ENCODE measurements around the gene DHX35. TPM values are rescaled to one million over a fixed set of nuclear protein-coding genes. Genes with fewer than 3 reads are reported as not detected.

Gene DHX35
- total RNA-seq, 2 donors from 2014 or later: 12.2 to 16.1 TPM

GRCh38 chr20:39025883-39026282, 63.7 kb downstream of the DHX35 start:
- Mint-ChIP-seq H3K27ac (no peak overlapping the region), H3K4me3 (no peak overlapping the region), H3K9me3 (no peaks in the 10 kb centered on the region), H3K27me3 (ENCODE audit: insufficient read depth) (no peaks in the 10 kb centered on the region), H3K36me3 (ENCODE audit: low read depth) (peaks cover 41% of the 10 kb centered on the region), H3K4me1 (peaks cover 21% of the 10 kb centered on the region)
- no peak overlapping the region for H3K9ac ChIP-seq (ENCODE audit: extremely low read depth, low read length, poor library complexity, severe bottlenecking)
- no peak for TF ChIP-seq CTCF (conservative IDR thresholded peaks at IDR 0.05)
- H3K4me3 ChIP-seq (ENCODE audit: low read length): no peak overlapping the region
- no peaks in the 10 kb centered on the region for H3K9me3 ChIP-seq (ENCODE audit: control insufficient read depth, low read length)
- no peaks in the 10 kb centered on the region for H3K27me3 ChIP-seq (ENCODE audit: control insufficient read depth, insufficient read depth, low read length, poor library complexity, severe bottlenecking)
- H3K4me1 ChIP-seq (ENCODE audit: control insufficient read depth, insufficient read depth, low read length): peaks cover 4% of the 10 kb centered on the region
- DNase-seq: no peak
- H3K27ac ChIP-seq (ENCODE audit: low read depth, low read length): no peak overlapping the region
- WGBS, 2 experiments (ENCODE audit: insufficient coverage in 1 of 2, insufficient read length in 1 of 2): 92 to 96% methylated on average over 6 to 9 of the region's 9 CpGs
- peaks cover 44% of the 10 kb centered on the region for H3K36me3 ChIP-seq (ENCODE audit: control insufficient read depth, insufficient read depth, low read length)

DNA sequence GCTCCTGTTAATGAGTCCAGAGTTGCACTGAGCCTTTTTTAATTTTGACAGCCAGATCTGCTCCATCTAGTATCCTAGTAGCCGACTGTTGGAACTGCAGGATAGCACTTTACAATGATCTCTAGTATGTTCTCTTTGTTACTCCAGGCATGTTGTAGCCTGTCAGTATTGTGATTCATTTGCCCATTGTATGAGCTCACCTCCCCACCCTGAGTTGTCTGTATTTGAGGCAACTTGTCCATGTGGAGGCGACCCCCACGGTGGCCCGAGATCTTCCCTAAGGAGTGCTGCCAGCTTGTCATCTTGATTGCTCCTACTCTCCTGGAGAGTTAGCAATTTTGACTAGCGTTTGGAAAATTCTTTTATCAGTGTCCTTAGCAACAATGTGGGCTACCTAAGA, 67.2 kb downstream of the DHX35 start:
- Histone ChIP-seq H3K9me3 (ENCODE audit: control insufficient read depth, low read length) (no peaks in the 10 kb centered on the region), H3K4me3 (ENCODE audit: low read length) (peak overlapping the region; percentile 21), H3K36me3 (ENCODE audit: control insufficient read depth, insufficient read depth, low read length) (peaks cover 42% of the 10 kb centered on the region), H3K27me3 (ENCODE audit: control insufficient read depth, insufficient read depth, low read length, poor library complexity, severe bottlenecking) (no peaks in the 10 kb centered on the region), H3K4me1 (ENCODE audit: control insufficient read depth, insufficient read depth, low read length) (peaks cover 4% of the 10 kb centered on the region), H3K9ac (ENCODE audit: extremely low read depth, low read length, poor library complexity, severe bottlenecking) (no peak overlapping the region), H3K27ac (ENCODE audit: low read depth, low read length) (peak overlapping the region; percentile 25)
- Mint-ChIP-seq H3K9me3 (no peaks in the 10 kb centered on the region), H3K27ac (no peak overlapping the region), H3K36me3 (ENCODE audit: low read depth) (peaks cover 36% of the 10 kb centered on the region), H3K27me3 (ENCODE audit: insufficient read depth) (no peaks in the 10 kb centered on the region), H3K4me3 (no peak overlapping the region), H3K4me1 (peaks cover 13% of the 10 kb centered on the region)
- no peak for TF ChIP-seq CTCF (conservative IDR thresholded peaks at IDR 0.05)
- 64 to 72% methylated on average over 5 of the region's 5 CpGs for WGBS, 2 experiments (ENCODE audit: insufficient coverage in 1 of 2, insufficient read length in 1 of 2)
- DNase-seq: no peak

GRCh38 chr20:39032997-39033396, 70.9 kb downstream of the DHX35 start:
- no peak for TF ChIP-seq CTCF (conservative IDR thresholded peaks at IDR 0.05)
- Histone ChIP-seq H3K4me3 (ENCODE audit: low read length) (no peak overlapping the region), H3K27me3 (ENCODE audit: control insufficient read depth, insufficient read depth, low read length, poor library complexity, severe bottlenecking) (no peaks in the 10 kb centered on the region), H3K27ac (ENCODE audit: low read depth, low read length) (no peak overlapping the region), H3K4me1 (ENCODE audit: control insufficient read depth, insufficient read depth, low read length) (peaks cover 4% of the 10 kb centered on the region), H3K9me3 (ENCODE audit: control insufficient read depth, low read length) (no peaks in the 10 kb centered on the region), H3K9ac (ENCODE audit: extremely low read depth, low read length, poor library complexity, severe bottlenecking) (no peak overlapping the region), H3K36me3 (ENCODE audit: control insufficient read depth, insufficient read depth, low read length) (peaks cover 30% of the 10 kb centered on the region)
- H3K36me3 Mint-ChIP-seq (ENCODE audit: low read depth): peaks cover 44% of the 10 kb centered on the region
- no peak overlapping the region for H3K4me3 Mint-ChIP-seq
- H3K4me1 Mint-ChIP-seq: peaks cover 11% of the 10 kb centered on the region
- no peaks in the 10 kb centered on the region for H3K9me3 Mint-ChIP-seq
- no peaks in the 10 kb centered on the region for H3K27me3 Mint-ChIP-seq (ENCODE audit: insufficient read depth)
- H3K27ac Mint-ChIP-seq: no peak overlapping the region
- 87 to 97% methylated on average over 2 to 3 of the region's 3 CpGs for WGBS, 2 experiments (ENCODE audit: insufficient coverage in 1 of 2, insufficient read length in 1 of 2)
- DNase-seq: no peak

All from endodermal cell (in vitro differentiated cells).